Astrocyte (in vitro differentiated cells and primary cell): ENCODE data around the gene SLC25A26. TPM values are rescaled to one million over a fixed set of nuclear protein-coding genes. Genes with fewer than 3 reads are reported as not detected.

Source experiments
- DNase-seq: peaks from one replicate; pipeline ENCODE4 v3.0.0-alpha.2; 2010; ENCODE audit warnings: low read depth
- FAIRE-seq: peaks from 2 replicates; lab custom pipeline; 2011; peaks lifted over from hg19 to GRCh38; lab: Jason Lieb, UNC
- H2AFZ ChIP-seq: 2 replicates; pipeline ENCODE4 v1.6.0; 2012; ENCODE audit warnings: low read depth, low read length, inconsistent platforms
- H3K27ac ChIP-seq: 2 replicates; pipeline ENCODE4 v1.5.1; 2011; ENCODE audit warnings: low read depth, low read length, inconsistent platforms
- H3K27me3 ChIP-seq: 2 replicates; pipeline ENCODE4 v1.6.0; 2011; ENCODE audit warnings: low read length, inconsistent platforms; ENCODE audit not compliant: insufficient read depth
- H3K36me3 ChIP-seq: 2 replicates; pipeline ENCODE4 v1.5.1; 2011; ENCODE audit warnings: low read length, inconsistent platforms; ENCODE audit not compliant: insufficient read depth
- H3K4me1 ChIP-seq: 2 replicates; pipeline ENCODE4 v1.5.1; 2011; ENCODE audit warnings: low read length, inconsistent platforms; ENCODE audit not compliant: insufficient read depth
- H3K4me2 ChIP-seq: 2 replicates; pipeline ENCODE4 v1.6.0; 2012; ENCODE audit warnings: low read length, inconsistent platforms
- H3K4me3 ChIP-seq: 2 replicates; pipeline ENCODE4 v1.5.1; 2011; ENCODE audit warnings: low read depth, mild to moderate bottlenecking, low read length, inconsistent platforms; ENCODE audit not compliant: insufficient read depth
- H3K79me2 ChIP-seq: 2 replicates; pipeline ENCODE4 v1.6.0; 2012; ENCODE audit warnings: mild to moderate bottlenecking, low read length, inconsistent platforms; ENCODE audit not compliant: insufficient read depth
- H3K9ac ChIP-seq: 2 replicates; pipeline ENCODE4 v1.6.0; 2012; ENCODE audit warnings: mild to moderate bottlenecking, low read length, inconsistent platforms
- H3K9me3 ChIP-seq: 2 replicates; pipeline ENCODE4 v1.5.1; 2012; ENCODE audit warnings: low read depth, mild to moderate bottlenecking, low read length, inconsistent platforms; ENCODE audit not compliant: insufficient read depth
- H4K20me1 ChIP-seq: 2 replicates; pipeline ENCODE4 v1.6.0; 2012; ENCODE audit warnings: low read length, inconsistent platforms; ENCODE audit not compliant: insufficient read depth
- H3K27ac Mint-ChIP-seq: one replicate; pipeline ENCODE4 v1.8.0; 2021; ENCODE audit warnings: mild to moderate bottlenecking, mixed read lengths; ENCODE audit not compliant: unreplicated experiment
- H3K27me3 Mint-ChIP-seq: one replicate; pipeline ENCODE4 v1.8.0; 2021; ENCODE audit warnings: low read depth, mixed read lengths; ENCODE audit not compliant: unreplicated experiment
- H3K36me3 Mint-ChIP-seq: one replicate; pipeline ENCODE4 v1.8.0; 2021; ENCODE audit warnings: low read depth, mixed read lengths; ENCODE audit not compliant: unreplicated experiment
- H3K4me1 Mint-ChIP-seq: one replicate; pipeline ENCODE4 v1.8.0; 2021; ENCODE audit warnings: low read depth, mixed read lengths; ENCODE audit not compliant: unreplicated experiment
- H3K4me3 Mint-ChIP-seq: one replicate; pipeline ENCODE4 v1.8.0; 2021; ENCODE audit warnings: mild to moderate bottlenecking, moderate library complexity, mixed read lengths; ENCODE audit not compliant: unreplicated experiment
- H3K9me3 Mint-ChIP-seq: one replicate; pipeline ENCODE4 v1.8.0; 2021; ENCODE audit warnings: mild to moderate bottlenecking, mixed read lengths; ENCODE audit not compliant: unreplicated experiment
- EZH2 ChIP-seq: IDR thresholded peaks from 2 replicates; pipeline ENCODE4 v1.6.1; 2012; ENCODE audit warnings: mild to moderate bottlenecking, low read length, inconsistent platforms; ENCODE audit not compliant: insufficient read depth
- total RNA-seq: library from RNA; stranded (reverse); gene quantifications from 2 replicates; pipeline ENCODE4 v1.2.1, GENCODE V29; 2021
- TF ChIP-seq, protein P1 (sequence below): IDR thresholded peaks from 2 replicates; pipeline ENCODE4 v1.5.1; 2011; ENCODE audit warnings: low read depth, mild to moderate bottlenecking, inconsistent platforms, low read length, moderate library complexity; ENCODE audit not compliant: insufficient read depth

The SLC25A26 gene
- total RNA-seq, 1 donor from 2014 or later, result 17.9 TPM

DNA sequence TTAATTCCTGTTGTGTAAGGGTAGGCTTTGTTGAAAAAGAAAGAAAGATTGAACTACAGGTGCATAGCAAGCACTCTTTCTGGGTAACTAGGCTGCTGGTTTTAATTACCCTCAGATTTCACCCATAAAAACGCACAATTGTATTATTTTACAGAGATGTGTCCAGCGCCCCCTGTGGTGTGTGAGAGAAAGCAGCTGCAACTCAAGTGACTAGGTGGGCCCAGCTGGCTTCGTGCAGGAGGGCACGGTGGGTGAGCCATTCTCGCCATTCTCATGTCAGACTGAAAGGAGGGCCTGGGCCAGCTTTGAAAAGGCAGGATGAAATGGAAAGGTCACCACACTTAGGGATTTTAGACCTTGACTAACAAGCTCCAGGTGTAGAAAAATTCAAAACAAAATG is 157.5 kb downstream of the SLC25A26 start:
- no peak overlapping the region for H3K4me2 ChIP-seq
- Mint-ChIP-seq H3K9me3 (no peaks in the 10 kb centered on the region), H3K27ac (no peak overlapping the region), H3K36me3 (peaks cover 29% of the 10 kb centered on the region), H3K27me3 (no peaks in the 10 kb centered on the region), H3K4me3 (no peak overlapping the region), H3K4me1 (peaks cover 15% of the 10 kb centered on the region)
- TF ChIP-seq EZH2, result no peak
- TF ChIP-seq, protein P1, sequence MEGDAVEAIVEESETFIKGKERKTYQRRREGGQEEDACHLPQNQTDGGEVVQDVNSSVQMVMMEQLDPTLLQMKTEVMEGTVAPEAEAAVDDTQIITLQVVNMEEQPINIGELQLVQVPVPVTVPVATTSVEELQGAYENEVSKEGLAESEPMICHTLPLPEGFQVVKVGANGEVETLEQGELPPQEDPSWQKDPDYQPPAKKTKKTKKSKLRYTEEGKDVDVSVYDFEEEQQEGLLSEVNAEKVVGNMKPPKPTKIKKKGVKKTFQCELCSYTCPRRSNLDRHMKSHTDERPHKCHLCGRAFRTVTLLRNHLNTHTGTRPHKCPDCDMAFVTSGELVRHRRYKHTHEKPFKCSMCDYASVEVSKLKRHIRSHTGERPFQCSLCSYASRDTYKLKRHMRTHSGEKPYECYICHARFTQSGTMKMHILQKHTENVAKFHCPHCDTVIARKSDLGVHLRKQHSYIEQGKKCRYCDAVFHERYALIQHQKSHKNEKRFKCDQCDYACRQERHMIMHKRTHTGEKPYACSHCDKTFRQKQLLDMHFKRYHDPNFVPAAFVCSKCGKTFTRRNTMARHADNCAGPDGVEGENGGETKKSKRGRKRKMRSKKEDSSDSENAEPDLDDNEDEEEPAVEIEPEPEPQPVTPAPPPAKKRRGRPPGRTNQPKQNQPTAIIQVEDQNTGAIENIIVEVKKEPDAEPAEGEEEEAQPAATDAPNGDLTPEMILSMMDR, result peak; percentile 57
- H3K4me3 ChIP-seq, result no peak overlapping the region
- H3K9me3 ChIP-seq, result no peaks in the 10 kb centered on the region
- no peaks in the 10 kb centered on the region for H3K27me3 ChIP-seq
- H3K9ac ChIP-seq, result no peak overlapping the region
- peaks cover 36% of the 10 kb centered on the region for H3K36me3 ChIP-seq
- DNase-seq (no peak), FAIRE-seq (no peak)
- peaks cover 10% of the 10 kb centered on the region for H3K4me1 ChIP-seq
- H4K20me1 ChIP-seq, result peaks cover 8% of the 10 kb centered on the region
- H2AFZ ChIP-seq, result no peak overlapping the region
- no peaks in the 10 kb centered on the region for H3K79me2 ChIP-seq
- H3K27ac ChIP-seq, result no peak overlapping the region

DNA sequence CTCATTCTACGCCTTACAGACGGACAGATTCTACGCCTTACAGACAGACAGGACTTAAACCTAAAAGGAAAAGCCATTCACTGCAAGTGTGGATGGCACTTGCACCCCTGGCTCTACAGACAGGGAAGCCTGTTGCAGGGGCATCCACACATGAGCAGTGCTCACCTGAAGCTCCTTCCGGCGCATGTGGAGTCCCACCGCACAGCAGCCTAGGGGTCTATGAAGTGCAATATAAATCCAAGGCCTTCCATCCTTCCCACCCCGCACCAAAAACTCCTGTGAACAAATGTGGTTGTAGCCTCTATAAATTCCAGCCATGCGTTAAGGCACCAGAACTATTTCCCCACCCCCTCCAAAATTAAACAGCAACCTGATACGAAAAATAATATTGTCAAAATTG is 158.8 kb downstream of the SLC25A26 start:
- Histone ChIP-seq H3K36me3 (peaks cover 43% of the 10 kb centered on the region), H4K20me1 (peaks cover 8% of the 10 kb centered on the region), H3K9me3 (no peaks in the 10 kb centered on the region), H3K4me3 (no peak overlapping the region), H3K4me1 (peaks cover 10% of the 10 kb centered on the region), H2AFZ (no peak overlapping the region), H3K27me3 (no peaks in the 10 kb centered on the region), H3K9ac (no peak overlapping the region), H3K27ac (no peak overlapping the region), H3K79me2 (no peaks in the 10 kb centered on the region), H3K4me2 (no peak overlapping the region)
- FAIRE-seq, result no peak
- no peak overlapping the region for H3K4me3 Mint-ChIP-seq
- TF ChIP-seq, protein P1, result no peak
- no peak for TF ChIP-seq EZH2
- H3K36me3 Mint-ChIP-seq, result peaks cover 39% of the 10 kb centered on the region
- peaks cover 15% of the 10 kb centered on the region for H3K4me1 Mint-ChIP-seq
- peaks cover 3% of the 10 kb centered on the region for H3K9me3 Mint-ChIP-seq
- no peak for DNase-seq
- no peaks in the 10 kb centered on the region for H3K27me3 Mint-ChIP-seq
- no peak overlapping the region for H3K27ac Mint-ChIP-seq

DNA sequence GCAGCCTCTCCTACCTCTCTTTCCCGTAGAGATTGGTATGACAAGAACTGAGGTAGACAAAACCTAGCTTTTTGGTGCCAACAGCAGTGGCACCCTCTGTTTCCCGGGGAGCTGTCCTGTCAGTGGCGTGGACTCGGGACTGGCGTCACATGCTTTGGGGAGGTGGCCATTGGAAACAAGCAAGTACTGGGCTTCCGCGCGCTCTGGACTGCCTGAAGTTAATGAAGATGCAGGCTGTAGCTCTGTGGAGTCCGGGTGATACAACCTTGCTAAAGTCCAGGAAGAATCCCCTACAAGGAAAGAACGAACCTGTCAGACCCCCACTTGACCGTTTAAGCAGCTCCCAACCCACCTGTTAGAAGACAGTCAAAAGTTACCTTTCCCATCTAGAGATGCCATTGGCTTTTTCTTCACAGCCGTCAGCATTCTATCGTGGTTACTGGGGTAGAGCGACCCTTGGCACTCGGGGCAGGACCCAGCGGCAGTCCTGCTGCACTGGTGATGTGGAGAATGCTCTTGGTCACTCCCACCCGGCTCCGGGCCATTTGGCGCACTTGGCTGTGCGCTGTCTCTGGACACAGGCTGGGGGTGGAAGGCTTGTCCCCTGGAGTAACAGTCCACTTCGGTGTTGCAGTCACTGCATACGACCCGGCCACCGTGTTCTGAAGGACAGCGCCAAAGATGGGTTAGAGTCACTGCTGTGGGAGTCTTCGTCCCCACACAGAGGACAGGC is 159.6 kb downstream of the SLC25A26 start:
- H3K4me2 ChIP-seq, result no peak overlapping the region
- H3K27ac ChIP-seq, result no peak overlapping the region
- TF ChIP-seq, protein P1, result no peak
- no peak for TF ChIP-seq EZH2
- peaks cover 43% of the 10 kb centered on the region for H3K36me3 ChIP-seq
- no peak overlapping the region for H3K4me3 ChIP-seq
- peaks cover 7% of the 10 kb centered on the region for H3K9me3 Mint-ChIP-seq
- no peaks in the 10 kb centered on the region for H3K79me2 ChIP-seq
- H3K27ac Mint-ChIP-seq, result no peak overlapping the region
- peaks cover 8% of the 10 kb centered on the region for H4K20me1 ChIP-seq
- H3K9ac ChIP-seq, result no peak overlapping the region
- no peak overlapping the region for H2AFZ ChIP-seq
- H3K4me3 Mint-ChIP-seq, result no peak overlapping the region
- H3K36me3 Mint-ChIP-seq, result peaks cover 47% of the 10 kb centered on the region
- H3K27me3 Mint-ChIP-seq, result no peaks in the 10 kb centered on the region
- no peak for FAIRE-seq
- no peak for DNase-seq
- H3K27me3 ChIP-seq, result no peaks in the 10 kb centered on the region
- H3K4me1 ChIP-seq, result peaks cover 10% of the 10 kb centered on the region
- peaks cover 4% of the 10 kb centered on the region for H3K9me3 ChIP-seq
- peaks cover 15% of the 10 kb centered on the region for H3K4me1 Mint-ChIP-seq
